Measurements from ENCODE around the gene GADD45G. TPM values are rescaled to one million over a fixed set of nuclear protein-coding genes. Genes with fewer than 3 reads are reported as not detected.

The GADD45G gene
- total and polyA plus RNA-seq, 2 of the 4 experiments (the other 2 are of a cell fraction), result 0.15 TPM; not detected in 1

DNA sequence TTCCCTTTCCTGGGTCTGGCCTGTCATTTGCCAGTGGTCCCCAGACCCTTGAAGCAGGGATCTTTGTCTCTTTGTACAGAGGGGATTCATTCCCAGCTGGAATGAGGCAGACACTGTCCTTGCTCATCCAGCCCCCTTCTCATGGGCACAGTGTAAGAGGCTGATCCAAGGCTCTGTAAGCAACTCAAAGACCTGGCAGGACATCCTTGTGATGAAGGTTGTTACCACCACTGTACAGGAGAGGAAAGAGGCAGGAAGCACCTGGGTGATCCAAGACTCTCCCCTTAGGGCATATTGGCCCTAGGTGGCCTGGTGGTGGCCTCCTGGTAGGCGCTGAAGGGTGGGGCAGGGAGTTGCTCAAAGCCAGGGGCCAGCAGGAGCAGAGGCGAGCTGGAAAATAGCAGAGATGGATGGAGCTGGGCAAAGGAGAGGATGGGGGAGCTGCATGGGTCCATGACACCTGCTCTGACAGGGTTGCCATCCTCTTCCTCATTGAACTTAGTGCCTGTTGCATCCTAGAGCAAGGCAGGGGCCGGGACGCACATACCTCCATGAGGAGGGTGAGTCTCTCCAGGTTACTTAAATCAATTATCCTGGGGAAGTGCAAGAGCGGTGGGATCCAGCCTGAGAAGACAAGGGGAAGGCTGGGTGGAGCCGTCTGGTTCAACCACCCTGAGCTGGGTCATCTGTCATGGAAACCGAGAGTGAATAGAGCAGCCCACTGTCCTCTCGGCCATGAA lies 9.8 kb upstream of the GADD45G start (continued):
- no peak for TF ChIP-seq RCOR1 (IDR thresholded peaks at IDR 0.05; ENCODE audit: insufficient replicate concordance, low read length)

DNA sequence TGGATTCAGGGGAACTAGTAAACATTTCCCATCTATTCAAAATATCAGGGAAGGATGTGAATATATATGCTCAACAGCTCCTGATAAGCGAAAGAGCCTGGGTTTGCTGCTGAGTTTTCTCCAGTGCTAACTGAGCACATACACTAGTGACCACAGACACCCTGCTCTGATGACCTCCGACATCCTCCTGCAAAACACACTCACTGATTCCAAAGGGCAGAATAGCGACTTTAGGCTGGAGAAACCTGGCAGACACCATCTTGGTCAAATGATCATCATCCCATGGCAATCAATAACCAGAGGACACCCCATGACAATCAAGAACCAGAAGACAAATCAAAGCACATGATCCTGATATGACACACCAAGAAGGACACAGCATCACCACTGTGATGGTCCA lies 9.2 kb upstream of the GADD45G start:
- H2AK9ac ChIP-seq (replicated peaks; ENCODE audit: low read depth, low read length, poor library complexity), result no peak overlapping the region
- H4K20me1 ChIP-seq (ENCODE audit: insufficient read depth, low read length), result no peaks in the 10 kb centered on the region; the same call in 1 of the 2 replicates
- ATAC-seq (ENCODE audit: low read depth) (no peak), DNase-seq (no peak)
- ChIA-PET POLR2A (ENCODE audit: unreplicated experiment) (no interaction called here), CTCF (no interaction called here)
- H3K14ac ChIP-seq (replicated peaks; ENCODE audit: low read depth, low read length), result no peak overlapping the region
- dilution Hi-C loops (cut with HindIII; ENCODE audit: low sequenced_read_pairs, unreplicated experiment), result no loop called here
- H3K27ac ChIP-seq (ENCODE audit: insufficient read depth, low read length), result no peak overlapping the region
- TF ChIP-seq POLR2A (IDR thresholded peaks at IDR 0.05; ENCODE audit: low read depth, low read length), result no peak
- TF ChIP-seq CHD1 (IDR thresholded peaks at IDR 0.05; ENCODE audit: low read depth, low read length), result no peak
- TF ChIP-seq RAD21 (IDR thresholded peaks at IDR 0.05; ENCODE audit: low read length), result no peak
- TF ChIP-seq FOS (IDR thresholded peaks at IDR 0.05; ENCODE audit: low read depth, low read length), result no peak
- no peak for TF ChIP-seq MXI1 (IDR thresholded peaks at IDR 0.05; ENCODE audit: borderline replicate concordance, low read depth, low read length)
- no peak for TF ChIP-seq SMC3 (IDR thresholded peaks at IDR 0.05; ENCODE audit: low read depth, low read length)
- TF ChIP-seq BHLHE40 (IDR thresholded peaks at IDR 0.05; ENCODE audit: low read depth, low read length), result no peak
- TF ChIP-seq, protein P1, sequence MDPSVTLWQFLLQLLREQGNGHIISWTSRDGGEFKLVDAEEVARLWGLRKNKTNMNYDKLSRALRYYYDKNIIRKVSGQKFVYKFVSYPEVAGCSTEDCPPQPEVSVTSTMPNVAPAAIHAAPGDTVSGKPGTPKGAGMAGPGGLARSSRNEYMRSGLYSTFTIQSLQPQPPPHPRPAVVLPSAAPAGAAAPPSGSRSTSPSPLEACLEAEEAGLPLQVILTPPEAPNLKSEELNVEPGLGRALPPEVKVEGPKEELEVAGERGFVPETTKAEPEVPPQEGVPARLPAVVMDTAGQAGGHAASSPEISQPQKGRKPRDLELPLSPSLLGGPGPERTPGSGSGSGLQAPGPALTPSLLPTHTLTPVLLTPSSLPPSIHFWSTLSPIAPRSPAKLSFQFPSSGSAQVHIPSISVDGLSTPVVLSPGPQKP (IDR thresholded peaks at IDR 0.05; ENCODE audit: borderline replicate concordance, low read depth, low read length), result no peak
- TF ChIP-seq, protein P2, sequence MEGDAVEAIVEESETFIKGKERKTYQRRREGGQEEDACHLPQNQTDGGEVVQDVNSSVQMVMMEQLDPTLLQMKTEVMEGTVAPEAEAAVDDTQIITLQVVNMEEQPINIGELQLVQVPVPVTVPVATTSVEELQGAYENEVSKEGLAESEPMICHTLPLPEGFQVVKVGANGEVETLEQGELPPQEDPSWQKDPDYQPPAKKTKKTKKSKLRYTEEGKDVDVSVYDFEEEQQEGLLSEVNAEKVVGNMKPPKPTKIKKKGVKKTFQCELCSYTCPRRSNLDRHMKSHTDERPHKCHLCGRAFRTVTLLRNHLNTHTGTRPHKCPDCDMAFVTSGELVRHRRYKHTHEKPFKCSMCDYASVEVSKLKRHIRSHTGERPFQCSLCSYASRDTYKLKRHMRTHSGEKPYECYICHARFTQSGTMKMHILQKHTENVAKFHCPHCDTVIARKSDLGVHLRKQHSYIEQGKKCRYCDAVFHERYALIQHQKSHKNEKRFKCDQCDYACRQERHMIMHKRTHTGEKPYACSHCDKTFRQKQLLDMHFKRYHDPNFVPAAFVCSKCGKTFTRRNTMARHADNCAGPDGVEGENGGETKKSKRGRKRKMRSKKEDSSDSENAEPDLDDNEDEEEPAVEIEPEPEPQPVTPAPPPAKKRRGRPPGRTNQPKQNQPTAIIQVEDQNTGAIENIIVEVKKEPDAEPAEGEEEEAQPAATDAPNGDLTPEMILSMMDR (conservative IDR thresholded peaks at IDR 0.05; ENCODE audit: low read depth, low read length), result no peak
- TF ChIP-seq CEBPB (IDR thresholded peaks at IDR 0.05; ENCODE audit: low read depth, low read length), result no peak
- no peak for TF ChIP-seq MAFK (IDR thresholded peaks at IDR 0.05; ENCODE audit: low read depth, low read length)
- TF ChIP-seq MAZ (IDR thresholded peaks at IDR 0.05; ENCODE audit: borderline replicate concordance, low read depth, low read length), result no peak
- no peak for TF ChIP-seq RCOR1 (IDR thresholded peaks at IDR 0.05; ENCODE audit: insufficient replicate concordance, low read length)
- no peak overlapping the region for H3K56ac ChIP-seq (ENCODE audit: extremely low read depth, insufficient read depth, low read length)
- H3K4me1 ChIP-seq (ENCODE audit: control insufficient read depth, insufficient read depth, low read length), result peaks cover 3% of the 10 kb centered on the region; the same call in 1 of the 2 replicates
- H3K9me3 ChIP-seq (ENCODE audit: control insufficient read depth, insufficient read depth, low read length), result no peaks in the 10 kb centered on the region
- no TSS peak for BruUV-seq (replicated peaks)
- no peak overlapping the region for H3K4me3 ChIP-seq (ENCODE audit: insufficient read depth, low read depth, low read length)
- H2BK20ac ChIP-seq (ENCODE audit: low read depth, low read length), result no peak overlapping the region
- no peak overlapping the region for H3K23ac ChIP-seq (ENCODE audit: low read depth, low read length)
- H3K9me1 ChIP-seq (ENCODE audit: insufficient read depth, low read length), result no peaks in the 10 kb centered on the region; the same call in 1 of the 2 replicates
- H3K4ac ChIP-seq (ENCODE audit: low read depth, low read length), result no peak overlapping the region
- H2AK5ac ChIP-seq (ENCODE audit: low read depth, low read length), result no peak overlapping the region
- H2AFZ ChIP-seq (replicated peaks; ENCODE audit: low read length, poor library complexity), result no peak overlapping the region
- no peak overlapping the region for H4K91ac ChIP-seq (ENCODE audit: insufficient read depth, low read depth, low read length)
- no peak overlapping the region for H4K8ac ChIP-seq (ENCODE audit: low read depth in 2 of 2, low read length in 2 of 2)
- no peak overlapping the region for H3K4me2 ChIP-seq (ENCODE audit: low read depth, low read length)
- no peak overlapping the region for H2BK120ac ChIP-seq (ENCODE audit: low read depth, low read length)
- H3K27me3 ChIP-seq (ENCODE audit: control insufficient read depth, insufficient read depth, low read length), result peaks cover 34% of the 10 kb centered on the region
- no peak overlapping the region for H3K18ac ChIP-seq (ENCODE audit: low read depth, low read length)
- no CpG with 5 or more reads among the region's 3 CpGs for WGBS, 2 experiments (ENCODE audit: extremely low coverage in 2 of 2, insufficient read length in 1 of 2)
- no peaks in the 10 kb centered on the region for H3K36me3 ChIP-seq (ENCODE audit: control insufficient read depth, insufficient read depth, low read length)
- in situ Hi-C loops (cut with MboI; ENCODE audit: low sequenced_read_pairs), result loop anchor here (10.0 kb wide), 1 partner anchor 1279 kb away; no protein-coding TSS in a partner anchor
- no peak overlapping the region for H3K9ac ChIP-seq (ENCODE audit: low read depth, low read length)
- H2BK15ac ChIP-seq (ENCODE audit: low read depth, low read length), result no peak overlapping the region
- intact Hi-C loops (cut with micrococcal nuclease), result loop anchor here (5.0 kb wide), 1 partner anchor 622 kb away; no protein-coding TSS in a partner anchor
- H3K79me1 ChIP-seq (ENCODE audit: low read depth in 1 of 2, low read length in 2 of 2), result no peaks in the 10 kb centered on the region
- no peak overlapping the region for H2BK5ac ChIP-seq (ENCODE audit: low read depth, low read length, poor library complexity, severe bottlenecking)
- H4K5ac ChIP-seq (ENCODE audit: low read depth, low read length), result no peak overlapping the region
